Osteoblast (primary cell): ENCODE results near the gene COL4A2. TPM values are rescaled to one million over a fixed set of nuclear protein-coding genes. Genes with fewer than 3 reads are reported as not detected.

Experiments
- DNase-seq: peaks from one replicate; pipeline ENCODE4 v3.0.0; 2011; ENCODE audit warnings: low spot score, mixed read lengths; ENCODE audit not compliant: insufficient read length; ENCODE audit errors: missing footprints
- H2AFZ ChIP-seq: 2 replicates; pipeline ENCODE4 v1.6.0; 2011; ENCODE audit warnings: mild to moderate bottlenecking, low read length
- H3K27ac ChIP-seq: 2 replicates; pipeline ENCODE4 v1.5.1; 2011; ENCODE audit warnings: mild to moderate bottlenecking, low read depth, low read length, moderate library complexity
- H3K27me3 ChIP-seq: 2 replicates; pipeline ENCODE4 v1.6.0; 2012; ENCODE audit warnings: mild to moderate bottlenecking, control low read depth, inconsistent platforms, low read length, moderate library complexity; ENCODE audit not compliant: insufficient read depth
- H3K36me3 ChIP-seq: 2 replicates; pipeline ENCODE4 v1.5.1; 2011; ENCODE audit warnings: mild to moderate bottlenecking, low read length, control low read depth, moderate library complexity; ENCODE audit not compliant: insufficient read depth
- H3K4me1 ChIP-seq: 2 replicates; pipeline ENCODE4 v1.5.1; 2011; ENCODE audit warnings: mild to moderate bottlenecking, low read length, control low read depth, moderate library complexity; ENCODE audit not compliant: insufficient read depth
- H3K4me2 ChIP-seq: 2 replicates; pipeline ENCODE4 v1.6.0; 2011; ENCODE audit warnings: mild to moderate bottlenecking, low read length; ENCODE audit not compliant: insufficient read depth
- H3K4me3 ChIP-seq: fragments of 200-600 bp; sonication (generic); 3 replicates; pipeline ENCODE4 v1.5.1; 2012; ENCODE audit warnings: mild to moderate bottlenecking, low read length, inconsistent platforms; ENCODE audit not compliant: insufficient read depth
- H3K79me2 ChIP-seq: 2 replicates; pipeline ENCODE4 v1.6.0; 2012; ENCODE audit warnings: mild to moderate bottlenecking, low read length, control low read depth, inconsistent platforms; ENCODE audit not compliant: insufficient read depth
- H3K9me3 ChIP-seq: 2 replicates; pipeline ENCODE4 v1.5.1; 2011; ENCODE audit warnings: low read depth, low read length, control low read depth
- H4K20me1 ChIP-seq: 2 replicates; pipeline ENCODE4 v1.6.0; 2012; ENCODE audit warnings: mild to moderate bottlenecking, low read length, control low read depth; ENCODE audit not compliant: insufficient read depth
- CTCF ChIP-seq: IDR thresholded peaks from 2 replicates; pipeline ENCODE4 v1.5.1; 2011; ENCODE audit warnings: mild to moderate bottlenecking, low read depth, low read length, moderate library complexity; ENCODE audit errors: extremely low read depth
- total RNA-seq: library from RNA; depleted of rRNA; stranded (reverse); fragments of >200 nt; gene quantifications from 2 replicates; pipeline ENCODE4 v1.2.3, GENCODE V29; 2012

The COL4A2 gene
- total RNA-seq, 1 donor, result 267 TPM

DNA sequence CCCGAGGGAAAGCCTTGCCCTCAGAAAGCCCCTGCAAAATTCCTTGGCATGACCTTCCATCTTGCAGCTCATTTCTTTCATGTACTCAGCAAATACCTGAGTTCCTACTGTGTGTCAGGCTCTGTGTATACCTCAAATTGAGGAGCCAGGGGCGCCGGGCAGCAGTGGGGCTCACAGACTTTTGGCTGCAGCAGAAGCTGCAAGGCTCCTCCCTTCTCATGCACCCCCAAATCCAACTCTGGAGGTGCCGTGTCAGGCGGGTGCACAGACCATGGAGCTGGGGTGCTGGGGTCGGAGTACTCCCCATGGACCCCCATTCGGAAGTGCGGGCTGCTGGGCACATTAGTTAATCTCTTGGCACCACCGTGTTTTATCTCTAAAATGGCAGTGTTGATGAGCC is 72.3 kb downstream of the COL4A2 start:
- TF ChIP-seq CTCF, result no peak
- H3K4me3 ChIP-seq, result no peak overlapping the region
- H3K27me3 ChIP-seq, result no peaks in the 10 kb centered on the region
- H3K27ac ChIP-seq, result peak overlapping the region; percentile 97
- peaks cover 46% of the 10 kb centered on the region for H3K4me1 ChIP-seq
- no peaks in the 10 kb centered on the region for H4K20me1 ChIP-seq
- H3K9me3 ChIP-seq, result no peaks in the 10 kb centered on the region
- peaks cover 3% of the 10 kb centered on the region for H3K36me3 ChIP-seq
- no peak overlapping the region for H2AFZ ChIP-seq
- no peak overlapping the region for H3K4me2 ChIP-seq
- DNase-seq, result no peak
- H3K79me2 ChIP-seq, result peaks cover 37% of the 10 kb centered on the region

GRCh38 chr13:110379905-110380341 is 72.8 kb downstream of the COL4A2 start:
- H3K27ac ChIP-seq, result peak overlapping the region; percentile 97
- H2AFZ ChIP-seq, result no peak overlapping the region

GRCh38 chr13:110380359-110381028 is 73.4 kb downstream of the COL4A2 start:
- Histone ChIP-seq H3K4me2 (peak overlapping the region; percentile 4), H3K79me2 (peaks cover 40% of the 10 kb centered on the region)

More at GRCh38 chr13:110379905-110380341, 72.8 kb downstream of the COL4A2 start:
- TF ChIP-seq CTCF, result no peak
- Histone ChIP-seq H4K20me1 (no peaks in the 10 kb centered on the region), H3K27me3 (no peaks in the 10 kb centered on the region), H3K4me3 (no peak overlapping the region), H3K4me2 (peak overlapping the region; percentile 4), H3K9me3 (no peaks in the 10 kb centered on the region), H3K36me3 (peaks cover 3% of the 10 kb centered on the region), H3K79me2 (peaks cover 41% of the 10 kb centered on the region), H3K4me1 (peaks cover 46% of the 10 kb centered on the region)
- DNase-seq, result peak; percentile 89

More at GRCh38 chr13:110380359-110381028, 73.4 kb downstream of the COL4A2 start:
- no peaks in the 10 kb centered on the region for H3K27me3 ChIP-seq
- TF ChIP-seq CTCF, result no peak
- H3K4me3 ChIP-seq, result no peak overlapping the region
- H3K36me3 ChIP-seq, result peaks cover 3% of the 10 kb centered on the region
- peak overlapping the region; percentile 97 for H3K27ac ChIP-seq
- H2AFZ ChIP-seq, result no peak overlapping the region
- DNase-seq, result peak; percentile 85
- peaks cover 46% of the 10 kb centered on the region for H3K4me1 ChIP-seq
- no peaks in the 10 kb centered on the region for H4K20me1 ChIP-seq
- no peaks in the 10 kb centered on the region for H3K9me3 ChIP-seq
